HepG2 (cell line): Measurements from ENCODE around the gene IPPK. TPM values are rescaled to one million over a fixed set of nuclear protein-coding genes. Genes with fewer than 3 reads are reported as not detected.

Experiments used
- ELF3 ChIP-seq: IDR thresholded peaks from 2 replicates; pipeline ENCODE4 v1.6.1; 2016; ENCODE audit warnings: missing genetic modification reagents, missing compliant biosample characterization
- GTF2F1 ChIP-seq: fragments of 150-350 bp; IDR thresholded peaks from 2 replicates; pipeline ENCODE4 v1.6.1; 2014; ENCODE audit warnings: low read length
- HCFC1 ChIP-seq: fragments of 150-350 bp; IDR thresholded peaks from 2 replicates; pipeline ENCODE4 v1.6.1; 2014; ENCODE audit warnings: low read depth, low read length
- KIAA2018 ChIP-seq: sonication (generic); formaldehyde crosslinking; IDR thresholded peaks from 2 replicates; pipeline ENCODE4 v1.5.0; 2020; ENCODE audit warnings: mild to moderate bottlenecking, missing genetic modification reagents, borderline replicate concordance
- MXD1 ChIP-seq: sonication (generic); formaldehyde crosslinking; IDR thresholded peaks from 2 replicates; pipeline ENCODE4 v1.4.0; 2020; ENCODE audit warnings: mild to moderate bottlenecking, missing genetic modification reagents
- NFYB ChIP-seq: sonication (generic); formaldehyde crosslinking; IDR thresholded peaks from 2 replicates; pipeline ENCODE4 v1.4.0; 2020; ENCODE audit warnings: missing genetic modification reagents
- NR2C2 ChIP-seq: sonication (generic); formaldehyde crosslinking; IDR thresholded peaks from 2 replicates; pipeline ENCODE4 v1.4.0; 2020; ENCODE audit warnings: missing genetic modification reagents, mild to moderate bottlenecking, moderate library complexity, borderline replicate concordance
- PHB2 ChIP-seq: fragments of 450-650 bp; IDR thresholded peaks from 2 replicates; pipeline ENCODE4 v1.6.1; 2018; ENCODE audit not compliant: partially characterized antibody
- RELA ChIP-seq: sonication (generic); formaldehyde crosslinking; IDR thresholded peaks from 2 replicates; pipeline ENCODE4 v1.4.0; 2020; ENCODE audit warnings: missing genetic modification reagents
- SAP130 ChIP-seq: IDR thresholded peaks from 2 replicates; pipeline ENCODE4 v1.6.1; 2016; ENCODE audit warnings: low read depth
- SIN3A ChIP-seq: IDR thresholded peaks from 2 replicates; pipeline ENCODE4 v1.6.1; 2011; ENCODE audit warnings: low read depth, mild to moderate bottlenecking, control low read depth, low read length, borderline replicate concordance
- ZNF180 ChIP-seq: sonication (generic); formaldehyde crosslinking; IDR thresholded peaks from 2 replicates; pipeline ENCODE4 v1.4.0; 2020; ENCODE audit warnings: low read depth, missing genetic modification reagents, borderline replicate concordance
- polyA plus RNA-seq, 8 experiments: library from polyadenylated mRNA; depleted of rRNA in 3 of 8; stranded (reverse) in 7 of 8; unstranded in 1 of 8; fragments of >200 nt; fragmentation: Illumina TruSeq in 4 of 8; extraction: Trizol in 4 of 8; gene quantifications; 2 replicates each; pipeline versions ENCODE4 v1.2.1 to v1.2.3, GENCODE V29; 2011 to 2016; ENCODE audit warnings: low read depth in 4 of 8, missing spikeins in 1 of 8, mixed read lengths in 1 of 8; ENCODE audit not compliant: insufficient read depth in 1 of 8
- total RNA-seq, 5 experiments: library from RNA; depleted of rRNA; stranded (reverse); fragments of >200 nt; fragmentation: Illumina TruSeq; extraction: Trizol; gene quantifications; 2 replicates each; pipeline ENCODE4 v1.2.3, GENCODE V29; 2016; ENCODE audit warnings: low read depth in 1 of 5
- TF ChIP-seq, protein P1 (sequence below), 2 experiments: sonication (generic) in 1 of 2; formaldehyde crosslinking in 1 of 2; IDR thresholded peaks; 2 replicates each; pipeline versions ENCODE4 v1.6.1 to v1.9.0; 2014 to 2022; ENCODE audit warnings: antibody characterized with exemption in 1 of 2, borderline replicate concordance in 1 of 2, inconsistent platforms in 1 of 2, low read depth in 1 of 2, missing genetic modification reagents in 1 of 2
- TF ChIP-seq, protein P2 (sequence below): IDR thresholded peaks from 2 replicates; pipeline ENCODE4 v1.6.1; 2012; ENCODE audit warnings: inconsistent platforms

Gene IPPK
- total and polyA plus RNA-seq, 2 of the 13 experiments (the other 11 are each of a cell fraction or from before 2014, with no cell fraction given): 9.9 to 14.1 TPM

DNA sequence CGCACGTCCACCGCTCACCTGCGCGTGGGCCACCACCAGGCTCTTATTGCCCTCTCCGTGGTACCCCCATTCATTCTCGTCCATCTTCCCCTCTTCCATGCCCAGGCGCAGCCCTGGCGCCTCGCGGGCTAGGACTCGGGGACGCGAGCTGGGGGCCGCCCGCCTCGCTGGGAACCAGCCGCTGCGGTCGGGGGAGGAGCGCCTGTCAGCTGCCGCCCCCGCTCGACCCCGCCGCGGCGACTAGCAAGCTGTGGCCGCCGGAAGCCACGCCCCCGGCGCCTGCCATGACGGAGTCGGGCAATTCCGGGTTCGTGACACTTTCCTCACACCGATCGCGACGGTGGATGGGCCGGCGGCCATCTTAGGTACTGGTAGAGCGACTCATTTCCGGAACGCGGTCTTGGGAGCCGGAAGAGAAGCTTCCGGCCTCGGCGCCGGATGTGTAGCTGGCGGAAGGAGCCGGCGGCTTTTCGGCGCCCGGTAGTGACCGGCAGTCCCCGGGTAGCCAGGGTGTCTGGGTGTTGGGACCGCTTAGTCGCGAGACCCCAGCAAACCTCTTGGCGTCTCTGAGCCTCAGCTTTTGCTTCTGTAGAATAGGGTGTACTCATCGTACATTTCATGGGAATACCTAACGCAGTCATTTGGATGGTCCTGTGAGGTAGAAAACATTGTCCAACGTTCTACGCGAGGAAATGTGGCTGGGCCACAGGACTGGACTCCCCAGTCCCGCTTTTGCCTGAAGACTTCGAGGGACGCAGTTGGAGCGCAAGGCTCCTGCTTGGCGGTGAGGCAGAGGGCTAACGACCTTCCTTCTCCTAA lies at the start of gene IPPK (continued):
- TF ChIP-seq, protein P1, sequence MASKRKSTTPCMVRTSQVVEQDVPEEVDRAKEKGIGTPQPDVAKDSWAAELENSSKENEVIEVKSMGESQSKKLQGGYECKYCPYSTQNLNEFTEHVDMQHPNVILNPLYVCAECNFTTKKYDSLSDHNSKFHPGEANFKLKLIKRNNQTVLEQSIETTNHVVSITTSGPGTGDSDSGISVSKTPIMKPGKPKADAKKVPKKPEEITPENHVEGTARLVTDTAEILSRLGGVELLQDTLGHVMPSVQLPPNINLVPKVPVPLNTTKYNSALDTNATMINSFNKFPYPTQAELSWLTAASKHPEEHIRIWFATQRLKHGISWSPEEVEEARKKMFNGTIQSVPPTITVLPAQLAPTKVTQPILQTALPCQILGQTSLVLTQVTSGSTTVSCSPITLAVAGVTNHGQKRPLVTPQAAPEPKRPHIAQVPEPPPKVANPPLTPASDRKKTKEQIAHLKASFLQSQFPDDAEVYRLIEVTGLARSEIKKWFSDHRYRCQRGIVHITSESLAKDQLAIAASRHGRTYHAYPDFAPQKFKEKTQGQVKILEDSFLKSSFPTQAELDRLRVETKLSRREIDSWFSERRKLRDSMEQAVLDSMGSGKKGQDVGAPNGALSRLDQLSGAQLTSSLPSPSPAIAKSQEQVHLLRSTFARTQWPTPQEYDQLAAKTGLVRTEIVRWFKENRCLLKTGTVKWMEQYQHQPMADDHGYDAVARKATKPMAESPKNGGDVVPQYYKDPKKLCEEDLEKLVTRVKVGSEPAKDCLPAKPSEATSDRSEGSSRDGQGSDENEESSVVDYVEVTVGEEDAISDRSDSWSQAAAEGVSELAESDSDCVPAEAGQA (IDR thresholded peaks at IDR 0.05; ENCODE audit: low read depth): peak; percentile 99
- TF ChIP-seq, protein P1 (CRISPR knock-in tag; IDR thresholded peaks at IDR 0.05; ENCODE audit: borderline replicate concordance): no peak
- TF ChIP-seq SIN3A (peak; percentile 86; the same call in 1 of the 2 replicates), RELA (CRISPR knock-in tag) (0 out of 2 replicates have a peak, but pooled peaks have one; percentile 44), ZNF180 (CRISPR knock-in tag) (no peak), ELF3 (CRISPR knock-in tag) (peak; percentile 85), NFYB (CRISPR knock-in tag) (peak; percentile 65), KIAA2018 (CRISPR knock-in tag) (no peak), HCFC1 (peak; percentile 80), SAP130 (CRISPR knock-in tag) (peak; percentile 96), GTF2F1 (no peak), NR2C2 (CRISPR knock-in tag) (peak; percentile 95), MXD1 (CRISPR knock-in tag) (peak; percentile 38; the same call in 1 of the 2 replicates), PHB2 (no peak)
- TF ChIP-seq, protein P2, sequence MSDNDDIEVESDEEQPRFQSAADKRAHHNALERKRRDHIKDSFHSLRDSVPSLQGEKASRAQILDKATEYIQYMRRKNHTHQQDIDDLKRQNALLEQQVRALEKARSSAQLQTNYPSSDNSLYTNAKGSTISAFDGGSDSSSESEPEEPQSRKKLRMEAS: 0 out of 2 replicates have a peak, but pooled peaks have one; percentile 65
